ENCODE results near the gene RHOV. TPM values are rescaled to one million over a fixed set of nuclear protein-coding genes. Genes with fewer than 3 reads are reported as not detected.
A peak's percentile ranks its signal among the peaks of the same experiment; 100 is the strongest.

The RHOV gene
- total and polyA plus RNA-seq, 4 donors, result 0.15 to 0.30 (median 0.19) TPM; not detected in 1

- DNase-seq, result peak; percentile 80 to 91
- intact Hi-C loops (cut with DNase I), result loop anchor here (2.0 to 10.0 kb wide), 2 partner anchors 35 to 327 kb away; no protein-coding TSS in a partner anchor
Measured at GRCh38 chr15:40857601-40858341, 16.3 kb downstream of the RHOV start.

GRCh38 chr15:40856746-40857145 is 17.3 kb downstream of the RHOV start:
- Histone ChIP-seq H3K27me3 (ENCODE audit: control insufficient read depth in 1 of 2, insufficient read depth in 2 of 2, low read length in 1 of 2) (no peaks in the 10 kb centered on the region), H3K4me1 (ENCODE audit: control insufficient read depth in 1 of 2, insufficient read depth in 2 of 2, low read length in 2 of 2) (no peaks in the 10 kb centered on the region), H3K36me3 (ENCODE audit: control insufficient read depth in 1 of 2, insufficient read depth in 2 of 2, low read length in 1 of 2) (no peaks in the 10 kb centered on the region), H3K4me3 (ENCODE audit: low read length in 2 of 2) (no peak overlapping the region), H3K27ac (ENCODE audit: low read depth in 1 of 2, low read length in 2 of 2) (no peak overlapping the region), H3K9me3 (ENCODE audit: control insufficient read depth, low read length) (no peaks in the 10 kb centered on the region)
- intact Hi-C loops (cut with DNase I), result loop anchor here (2.0 to 10.0 kb wide), 2 partner anchors 36 to 328 kb away; no protein-coding TSS in a partner anchor
- peak; percentile 26 to 59 for DNase-seq
- ATAC-seq (ENCODE audit: low FRiP score), result no peak
- WGBS, 2 donors, result 73 to 80% methylated on average over 8 of the region's 8 CpGs

More at GRCh38 chr15:40857601-40858341, 16.3 kb downstream of the RHOV start:
- H3K36me3 ChIP-seq (ENCODE audit: control insufficient read depth in 1 of 2, insufficient read depth in 2 of 2, low read length in 1 of 2), result no peaks in the 10 kb centered on the region
- H3K4me3 ChIP-seq (ENCODE audit: low read length in 2 of 2), result no peak overlapping the region
- no peaks in the 10 kb centered on the region for H3K27me3 ChIP-seq (ENCODE audit: control insufficient read depth in 1 of 2, insufficient read depth in 2 of 2, low read length in 1 of 2)
- peak; percentile 84 for ATAC-seq (ENCODE audit: low FRiP score)
- no peak overlapping the region for H3K27ac ChIP-seq (ENCODE audit: low read depth in 1 of 2, low read length in 2 of 2)
- no peaks in the 10 kb centered on the region for H3K4me1 ChIP-seq (ENCODE audit: control insufficient read depth in 1 of 2, insufficient read depth in 2 of 2, low read length in 2 of 2)
- H3K9me3 ChIP-seq (ENCODE audit: control insufficient read depth, low read length), result no peaks in the 10 kb centered on the region
- WGBS, 2 donors, result 17 to 19% methylated on average over 15 of the region's 15 CpGs

- ATAC-seq (ENCODE audit: low FRiP score) (no peak), DNase-seq (peak; percentile 27 to 46)
- Histone ChIP-seq H3K27me3 (ENCODE audit: control insufficient read depth in 1 of 2, insufficient read depth in 2 of 2, low read length in 1 of 2) (no peaks in the 10 kb centered on the region), H3K9me3 (ENCODE audit: control insufficient read depth, low read length) (no peaks in the 10 kb centered on the region), H3K4me1 (ENCODE audit: control insufficient read depth in 1 of 2, insufficient read depth in 2 of 2, low read length in 2 of 2) (no peaks in the 10 kb centered on the region), H3K36me3 (ENCODE audit: control insufficient read depth in 1 of 2, insufficient read depth in 2 of 2, low read length in 1 of 2) (no peaks in the 10 kb centered on the region), H3K4me3 (ENCODE audit: low read length in 2 of 2) (no peak overlapping the region), H3K27ac (ENCODE audit: low read depth in 1 of 2, low read length in 2 of 2) (no peak overlapping the region)
- intact Hi-C loops (cut with DNase I), result loop anchor here (2.0 to 10.0 kb wide), 2 partner anchors 37 to 329 kb away; no protein-coding TSS in a partner anchor
- 86 to 87% methylated on average over 13 of the region's 13 CpGs for WGBS, 2 donors
Measured at GRCh38 chr15:40855706-40856234, 18.3 kb downstream of the RHOV start.

- WGBS, 2 donors, result 67 to 69% methylated on average over 10 of the region's 10 CpGs
- H3K36me3 ChIP-seq (ENCODE audit: control insufficient read depth in 1 of 2, insufficient read depth in 2 of 2, low read length in 1 of 2), result no peaks in the 10 kb centered on the region
- ATAC-seq (ENCODE audit: low FRiP score) (no peak), DNase-seq (peak; percentile 33 to 62)
- H3K4me3 ChIP-seq (ENCODE audit: low read length in 2 of 2), result no peak overlapping the region
- H3K27me3 ChIP-seq (ENCODE audit: control insufficient read depth in 1 of 2, insufficient read depth in 2 of 2, low read length in 1 of 2), result no peaks in the 10 kb centered on the region
- H3K9me3 ChIP-seq (ENCODE audit: control insufficient read depth, low read length), result no peaks in the 10 kb centered on the region
- no peak overlapping the region for H3K27ac ChIP-seq (ENCODE audit: low read depth in 1 of 2, low read length in 2 of 2)
- intact Hi-C loops (cut with DNase I), result loop anchor here (10.0 kb wide), 1 partner anchor 331 kb away; no protein-coding TSS in a partner anchor
- H3K4me1 ChIP-seq (ENCODE audit: control insufficient read depth in 1 of 2, insufficient read depth in 2 of 2, low read length in 2 of 2), result no peaks in the 10 kb centered on the region
Measured at GRCh38 chr15:40854161-40854560, 19.9 kb downstream of the RHOV start.

GRCh38 chr15:40853241-40853890 is 20.7 kb downstream of the RHOV start:
- no peaks in the 10 kb centered on the region for H3K4me1 ChIP-seq (ENCODE audit: control insufficient read depth in 1 of 2, insufficient read depth in 2 of 2, low read length in 2 of 2)
- H3K27me3 ChIP-seq (ENCODE audit: control insufficient read depth in 1 of 2, insufficient read depth in 2 of 2, low read length in 1 of 2), result no peaks in the 10 kb centered on the region
- ATAC-seq (ENCODE audit: low FRiP score), result no peak
- H3K27ac ChIP-seq (ENCODE audit: low read depth in 1 of 2, low read length in 2 of 2), result no peak overlapping the region
- intact Hi-C loops (cut with DNase I), result loop anchor here (10.0 kb wide), 1 partner anchor 331 kb away; no protein-coding TSS in a partner anchor
- H3K36me3 ChIP-seq (ENCODE audit: control insufficient read depth in 1 of 2, insufficient read depth in 2 of 2, low read length in 1 of 2), result no peaks in the 10 kb centered on the region
- 90 to 91% methylated on average over 16 of the region's 16 CpGs for WGBS, 2 donors
- H3K9me3 ChIP-seq (ENCODE audit: control insufficient read depth, low read length), result no peaks in the 10 kb centered on the region
- H3K4me3 ChIP-seq (ENCODE audit: low read length in 2 of 2), result no peak overlapping the region
- peak; percentile 31 to 55 for DNase-seq

GRCh38 chr15:40852529-40852928 is 21.5 kb downstream of the RHOV start:
- no peaks in the 10 kb centered on the region for H3K4me1 ChIP-seq (ENCODE audit: control insufficient read depth in 1 of 2, insufficient read depth in 2 of 2, low read length in 2 of 2)
- ATAC-seq (ENCODE audit: low FRiP score), result no peak
- WGBS, 2 donors, result 96 to 97% methylated on average over 5 of the region's 5 CpGs
- no peaks in the 10 kb centered on the region for H3K27me3 ChIP-seq (ENCODE audit: control insufficient read depth in 1 of 2, insufficient read depth in 2 of 2, low read length in 1 of 2)
- no peaks in the 10 kb centered on the region for H3K9me3 ChIP-seq (ENCODE audit: control insufficient read depth, low read length)
- no peak overlapping the region for H3K27ac ChIP-seq (ENCODE audit: low read depth in 1 of 2, low read length in 2 of 2)
- H3K36me3 ChIP-seq (ENCODE audit: control insufficient read depth in 1 of 2, insufficient read depth in 2 of 2, low read length in 1 of 2), result no peaks in the 10 kb centered on the region
- H3K4me3 ChIP-seq (ENCODE audit: low read length in 2 of 2), result no peak overlapping the region
- intact Hi-C loops (cut with DNase I), result loop anchor here (10.0 kb wide), 1 partner anchor 332 kb away; no protein-coding TSS in a partner anchor
- peak; percentile 2 to 4 for DNase-seq

GRCh38 chr15:40850576-40851112 is 23.4 kb downstream of the RHOV start:
- no peaks in the 10 kb centered on the region for H3K4me1 ChIP-seq (ENCODE audit: control insufficient read depth in 1 of 2, insufficient read depth in 2 of 2, low read length in 2 of 2)
- H3K4me3 ChIP-seq (ENCODE audit: low read length in 2 of 2), result no peak overlapping the region
- no peak for ATAC-seq (ENCODE audit: low FRiP score)
- intact Hi-C loops (cut with DNase I), result loop anchor here (10.0 kb wide), 1 partner anchor 334 kb away; no protein-coding TSS in a partner anchor
- 89% methylated on average over 8 of the region's 8 CpGs for WGBS, 2 donors
- DNase-seq, result peak; percentile 14 to 42
- no peak overlapping the region for H3K27ac ChIP-seq (ENCODE audit: low read depth in 1 of 2, low read length in 2 of 2)
- no peaks in the 10 kb centered on the region for H3K36me3 ChIP-seq (ENCODE audit: control insufficient read depth in 1 of 2, insufficient read depth in 2 of 2, low read length in 1 of 2)
- no peaks in the 10 kb centered on the region for H3K27me3 ChIP-seq (ENCODE audit: control insufficient read depth in 1 of 2, insufficient read depth in 2 of 2, low read length in 1 of 2)
- no peaks in the 10 kb centered on the region for H3K9me3 ChIP-seq (ENCODE audit: control insufficient read depth, low read length)

GRCh38 chr15:40847223-40847961 is 26.6 kb downstream of the RHOV start:
- WGBS, 2 donors, result 85 to 86% methylated on average over 7 of the region's 7 CpGs
- H3K36me3 ChIP-seq (ENCODE audit: control insufficient read depth in 1 of 2, insufficient read depth in 2 of 2, low read length in 1 of 2), result no peaks in the 10 kb centered on the region
- intact Hi-C loops (cut with DNase I), result no loop called here
- ATAC-seq (ENCODE audit: low FRiP score) (peak; percentile 57), DNase-seq (peak; percentile 67 to 85)
- no peak overlapping the region for H3K27ac ChIP-seq (ENCODE audit: low read depth in 1 of 2, low read length in 2 of 2)
- no peaks in the 10 kb centered on the region for H3K4me1 ChIP-seq (ENCODE audit: control insufficient read depth in 1 of 2, insufficient read depth in 2 of 2, low read length in 2 of 2)
- H3K4me3 ChIP-seq (ENCODE audit: low read length in 2 of 2), result no peak overlapping the region
- no peaks in the 10 kb centered on the region for H3K9me3 ChIP-seq (ENCODE audit: control insufficient read depth, low read length)
- H3K27me3 ChIP-seq (ENCODE audit: control insufficient read depth in 1 of 2, insufficient read depth in 2 of 2, low read length in 1 of 2), result no peaks in the 10 kb centered on the region
